GM12873 (cell line): ENCODE results near the gene ZBTB46.

Source experiments
- TF ChIP-seq, protein P1 (sequence below): IDR thresholded peaks from 2 replicates; pipeline ENCODE4 v1.5.1; 2012; ENCODE audit warnings: low read depth, mild to moderate bottlenecking, moderate library complexity, low read length, control low read depth; ENCODE audit not compliant: insufficient read depth; ENCODE audit errors: missing control alignments

ZBTB46 gene

DNA sequence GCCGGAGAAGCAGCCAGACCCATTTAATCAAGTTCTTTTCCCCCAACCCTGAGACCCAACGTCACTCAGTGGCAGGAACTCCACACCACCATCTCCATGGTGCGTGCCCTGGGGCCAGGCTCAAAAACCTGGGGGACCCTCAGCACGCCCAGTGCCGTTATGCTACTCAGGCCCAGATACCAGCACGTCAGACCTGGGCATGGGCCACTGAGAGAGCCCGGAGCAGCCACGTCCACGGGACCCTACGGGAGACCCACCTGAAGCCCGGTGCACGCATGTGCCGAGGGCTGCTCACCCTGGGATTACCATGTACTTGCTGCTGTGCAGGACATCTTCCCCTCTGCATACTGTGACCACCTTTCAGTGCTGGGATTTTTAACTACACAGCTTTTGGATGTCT, 77.7 kb downstream of the ZBTB46 start:
- TF ChIP-seq, protein P1, sequence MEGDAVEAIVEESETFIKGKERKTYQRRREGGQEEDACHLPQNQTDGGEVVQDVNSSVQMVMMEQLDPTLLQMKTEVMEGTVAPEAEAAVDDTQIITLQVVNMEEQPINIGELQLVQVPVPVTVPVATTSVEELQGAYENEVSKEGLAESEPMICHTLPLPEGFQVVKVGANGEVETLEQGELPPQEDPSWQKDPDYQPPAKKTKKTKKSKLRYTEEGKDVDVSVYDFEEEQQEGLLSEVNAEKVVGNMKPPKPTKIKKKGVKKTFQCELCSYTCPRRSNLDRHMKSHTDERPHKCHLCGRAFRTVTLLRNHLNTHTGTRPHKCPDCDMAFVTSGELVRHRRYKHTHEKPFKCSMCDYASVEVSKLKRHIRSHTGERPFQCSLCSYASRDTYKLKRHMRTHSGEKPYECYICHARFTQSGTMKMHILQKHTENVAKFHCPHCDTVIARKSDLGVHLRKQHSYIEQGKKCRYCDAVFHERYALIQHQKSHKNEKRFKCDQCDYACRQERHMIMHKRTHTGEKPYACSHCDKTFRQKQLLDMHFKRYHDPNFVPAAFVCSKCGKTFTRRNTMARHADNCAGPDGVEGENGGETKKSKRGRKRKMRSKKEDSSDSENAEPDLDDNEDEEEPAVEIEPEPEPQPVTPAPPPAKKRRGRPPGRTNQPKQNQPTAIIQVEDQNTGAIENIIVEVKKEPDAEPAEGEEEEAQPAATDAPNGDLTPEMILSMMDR: no peak

DNA sequence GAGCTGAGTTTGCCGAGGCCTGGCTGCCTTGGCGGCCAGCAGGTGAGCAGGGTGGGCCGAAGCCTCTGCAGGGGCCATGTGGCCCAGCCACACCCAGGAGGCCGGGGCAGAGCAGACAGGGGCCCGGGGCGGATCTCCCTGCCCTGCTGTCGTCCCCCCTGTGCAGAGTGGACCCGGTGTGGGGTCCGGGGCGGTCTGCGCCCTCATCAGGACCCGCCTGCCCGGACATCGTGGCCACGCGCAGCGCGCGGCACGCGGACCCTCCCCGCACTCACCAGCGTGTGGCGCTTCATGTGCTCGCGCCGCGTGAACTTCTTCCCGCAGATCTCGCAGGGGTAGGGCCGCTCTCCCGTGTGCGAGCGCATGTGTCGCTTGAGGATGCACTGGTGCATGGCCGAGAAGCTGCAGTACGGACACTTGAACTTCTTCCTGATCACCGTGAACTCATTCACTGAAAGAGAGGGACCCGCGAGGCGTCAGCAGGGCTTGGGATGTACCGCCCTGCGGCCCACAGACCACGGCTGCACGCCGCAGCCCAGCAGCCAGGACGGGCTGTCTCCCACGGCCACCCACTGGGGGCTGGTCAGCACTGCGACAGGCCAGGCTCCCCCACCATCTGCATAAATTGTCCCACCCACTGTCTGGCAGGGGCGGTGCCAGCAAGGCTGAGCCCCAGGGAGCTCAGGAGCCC, 78.5 kb downstream of the ZBTB46 start:
- TF ChIP-seq, protein P1: no peak

DNA sequence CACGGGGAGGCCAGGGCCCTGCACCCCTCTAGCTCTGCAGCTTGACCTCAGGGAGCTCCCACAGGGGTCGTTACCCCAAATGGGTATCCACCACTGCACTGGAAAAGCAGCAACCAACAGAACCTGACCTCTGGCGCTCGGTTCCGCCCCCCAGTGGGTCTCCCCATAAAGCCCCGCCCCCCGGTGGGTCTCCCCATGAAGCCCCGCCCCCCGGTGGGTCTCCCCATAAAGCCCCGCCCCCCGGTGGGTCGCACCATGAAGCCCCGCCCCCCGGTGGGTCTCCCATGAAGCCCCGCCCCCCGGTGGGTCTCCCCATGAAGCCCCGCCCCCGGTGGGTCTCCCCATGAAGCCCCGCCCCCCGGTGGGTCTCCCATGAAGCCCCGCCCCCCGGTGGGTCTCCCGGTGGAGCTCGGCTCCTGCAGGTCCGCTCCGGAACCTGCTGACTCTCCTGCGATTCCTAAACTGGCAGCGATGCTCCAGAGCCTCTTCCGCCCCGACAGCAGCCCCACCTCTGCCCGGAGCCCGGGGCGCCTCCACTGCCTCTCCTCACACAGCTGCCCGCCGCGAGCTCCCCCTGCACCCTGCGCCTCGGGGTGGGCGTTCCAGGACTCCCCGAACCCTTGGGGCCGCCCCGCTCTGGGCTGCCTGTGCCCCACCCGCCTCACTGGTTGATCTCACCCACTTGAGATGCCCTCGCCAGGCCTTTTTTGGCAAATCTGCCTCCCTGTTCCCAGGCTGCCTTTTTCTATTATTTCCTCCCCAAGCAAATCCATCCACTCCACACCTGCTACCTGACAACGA, 79.4 kb downstream of the ZBTB46 start:
- TF ChIP-seq, protein P1: no peak

DNA sequence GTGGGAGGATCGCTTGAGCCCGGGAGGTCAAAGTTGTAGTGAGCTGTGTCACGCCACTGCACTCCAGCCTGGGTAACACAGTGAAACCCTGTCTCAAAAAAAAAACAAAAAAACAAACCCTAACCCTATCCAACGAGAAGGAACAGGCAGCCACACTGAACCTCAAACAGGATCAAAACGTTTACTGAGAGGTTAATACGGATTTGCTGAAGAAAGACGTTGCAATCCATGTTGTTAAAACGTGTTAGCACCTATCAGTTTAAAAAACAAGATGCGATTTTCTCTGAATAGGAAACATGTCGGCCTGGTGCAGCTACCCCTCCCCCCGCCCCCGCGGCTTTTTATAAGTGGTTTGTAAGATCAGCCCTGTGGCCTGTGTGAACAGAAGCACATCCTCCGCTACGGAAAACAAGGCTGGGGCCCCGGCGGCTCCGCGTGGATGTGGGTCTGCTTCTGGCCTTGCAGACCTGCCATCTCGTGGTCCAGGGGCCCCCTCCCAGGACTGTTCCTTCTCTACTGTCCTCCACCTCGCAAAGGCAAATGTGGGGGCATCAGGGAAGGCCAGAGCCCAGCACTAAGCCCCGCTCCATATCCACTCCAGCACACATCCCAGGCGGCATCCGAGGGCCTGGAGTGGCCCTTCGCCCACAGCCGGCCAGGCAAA, 80.1 kb downstream of the ZBTB46 start:
- TF ChIP-seq, protein P1: no peak

DNA sequence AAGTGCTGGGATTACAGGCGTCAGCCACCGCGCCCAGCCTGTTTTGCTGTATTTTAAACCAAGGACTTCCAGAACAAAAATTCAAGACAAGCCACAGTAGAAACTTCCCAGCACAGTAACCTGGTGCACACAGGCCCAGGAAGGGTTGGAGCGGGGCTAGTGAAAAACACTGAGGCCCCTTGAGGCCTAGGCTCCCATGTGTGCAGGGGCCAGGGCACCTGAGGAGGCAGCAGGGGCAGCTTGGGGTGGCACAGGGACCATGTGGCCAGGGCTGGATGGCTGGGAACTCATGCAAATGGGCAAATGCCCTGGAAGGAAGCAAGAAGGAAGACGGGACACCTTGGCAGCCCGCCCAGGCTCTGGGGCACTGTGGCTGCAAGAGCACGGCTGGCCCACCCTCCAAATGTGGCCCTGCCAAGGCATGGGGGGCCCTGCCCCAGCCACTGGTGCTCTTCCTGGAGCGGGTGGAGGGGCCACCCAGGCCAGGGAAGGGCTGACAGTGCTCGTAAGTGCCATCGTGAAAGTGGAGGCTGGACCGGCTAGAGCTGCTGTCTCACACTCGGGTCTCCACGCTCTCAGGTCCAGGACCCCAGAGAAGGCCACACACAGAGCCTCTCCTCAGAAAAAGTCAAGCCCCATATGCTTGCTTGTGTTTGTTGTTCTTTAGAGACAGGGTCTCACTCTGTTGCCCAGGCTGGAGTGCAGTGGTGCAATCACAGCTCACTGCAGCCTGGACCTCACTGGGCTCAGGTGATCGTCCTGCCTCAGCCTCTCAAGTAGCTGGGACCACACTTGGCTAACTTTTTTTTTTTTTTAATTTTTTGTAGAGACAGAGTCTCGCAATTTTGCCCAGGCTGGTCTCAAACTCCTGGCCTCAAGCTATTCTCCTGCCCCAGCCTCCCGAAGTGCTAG, 81.2 kb downstream of the ZBTB46 start:
- TF ChIP-seq, protein P1: no peak

DNA sequence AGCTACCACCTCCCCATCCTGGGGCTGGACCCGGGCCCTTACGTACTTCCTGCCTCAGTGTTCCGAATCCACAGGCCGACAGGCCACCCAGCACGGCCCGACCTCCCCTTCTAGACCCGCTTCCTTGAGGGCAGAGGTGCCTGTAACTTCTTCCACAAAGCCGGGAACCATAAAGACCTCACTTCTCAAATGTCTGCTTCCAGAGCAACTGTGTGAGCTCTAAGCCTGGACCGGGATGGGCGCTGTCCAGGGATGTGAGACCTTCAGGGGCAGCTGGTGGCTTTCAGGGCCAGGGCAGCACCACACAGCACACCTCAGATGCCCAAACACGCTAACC, 82.2 kb downstream of the ZBTB46 start:
- TF ChIP-seq, protein P1: no peak
